ENCODE results near the gene CHST11.

DNA sequence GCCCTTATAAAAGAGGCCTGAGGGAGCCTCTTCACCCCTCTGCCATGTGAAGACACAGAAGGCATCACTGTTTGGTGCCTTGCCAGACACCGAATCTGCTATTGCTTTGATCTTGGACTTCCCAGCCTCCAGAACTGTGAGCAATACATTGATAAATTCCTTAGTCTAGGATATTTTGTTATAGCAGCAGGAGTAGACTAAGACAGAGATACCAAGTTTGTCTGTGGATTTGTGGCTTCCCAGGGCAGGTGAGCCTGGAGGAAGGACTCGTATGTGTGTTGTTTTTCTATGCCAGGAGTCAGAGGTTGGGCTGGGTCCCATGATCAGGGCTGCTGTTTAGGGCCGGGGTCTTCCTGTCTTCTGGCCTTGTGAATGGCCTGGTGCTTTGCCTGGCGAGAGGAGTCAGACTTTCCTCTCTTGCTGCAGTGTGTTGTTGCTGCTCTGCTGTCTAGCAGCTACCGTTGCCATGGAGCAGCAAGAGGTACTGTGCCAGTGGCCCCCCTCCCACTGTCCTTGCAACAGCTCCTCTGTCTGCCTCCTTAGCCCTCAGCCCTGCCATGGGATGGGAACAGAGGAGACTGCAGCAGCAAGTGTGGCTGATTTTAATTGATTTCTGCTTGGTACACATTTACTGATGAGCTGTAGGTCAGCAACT is 111.2 kb downstream of the CHST11 start:
- TF ChIP-seq RCOR1 (IDR thresholded peaks at IDR 0.05; ENCODE audit: insufficient replicate concordance, low read length): no peak
- TF ChIP-seq POLR2A (IDR thresholded peaks at IDR 0.05; ENCODE audit: low read depth, low read length): no peak
- TF ChIP-seq, protein P1, sequence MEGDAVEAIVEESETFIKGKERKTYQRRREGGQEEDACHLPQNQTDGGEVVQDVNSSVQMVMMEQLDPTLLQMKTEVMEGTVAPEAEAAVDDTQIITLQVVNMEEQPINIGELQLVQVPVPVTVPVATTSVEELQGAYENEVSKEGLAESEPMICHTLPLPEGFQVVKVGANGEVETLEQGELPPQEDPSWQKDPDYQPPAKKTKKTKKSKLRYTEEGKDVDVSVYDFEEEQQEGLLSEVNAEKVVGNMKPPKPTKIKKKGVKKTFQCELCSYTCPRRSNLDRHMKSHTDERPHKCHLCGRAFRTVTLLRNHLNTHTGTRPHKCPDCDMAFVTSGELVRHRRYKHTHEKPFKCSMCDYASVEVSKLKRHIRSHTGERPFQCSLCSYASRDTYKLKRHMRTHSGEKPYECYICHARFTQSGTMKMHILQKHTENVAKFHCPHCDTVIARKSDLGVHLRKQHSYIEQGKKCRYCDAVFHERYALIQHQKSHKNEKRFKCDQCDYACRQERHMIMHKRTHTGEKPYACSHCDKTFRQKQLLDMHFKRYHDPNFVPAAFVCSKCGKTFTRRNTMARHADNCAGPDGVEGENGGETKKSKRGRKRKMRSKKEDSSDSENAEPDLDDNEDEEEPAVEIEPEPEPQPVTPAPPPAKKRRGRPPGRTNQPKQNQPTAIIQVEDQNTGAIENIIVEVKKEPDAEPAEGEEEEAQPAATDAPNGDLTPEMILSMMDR (conservative IDR thresholded peaks at IDR 0.05; ENCODE audit: low read depth, low read length): no peak
- TF ChIP-seq MAFK (IDR thresholded peaks at IDR 0.05; ENCODE audit: low read depth, low read length): no peak
- no peak for TF ChIP-seq RAD21 (IDR thresholded peaks at IDR 0.05; ENCODE audit: low read length)
- TF ChIP-seq FOS (IDR thresholded peaks at IDR 0.05; ENCODE audit: low read depth, low read length): no peak
- TF ChIP-seq BHLHE40 (IDR thresholded peaks at IDR 0.05; ENCODE audit: low read depth, low read length): no peak
- no peak for TF ChIP-seq RFX5 (IDR thresholded peaks at IDR 0.05; ENCODE audit: low read depth, low read length)
- no peak for TF ChIP-seq CEBPB (IDR thresholded peaks at IDR 0.05; ENCODE audit: low read depth, low read length)
- no peak for TF ChIP-seq SMC3 (IDR thresholded peaks at IDR 0.05; ENCODE audit: low read depth, low read length)
- TF ChIP-seq, protein P2, sequence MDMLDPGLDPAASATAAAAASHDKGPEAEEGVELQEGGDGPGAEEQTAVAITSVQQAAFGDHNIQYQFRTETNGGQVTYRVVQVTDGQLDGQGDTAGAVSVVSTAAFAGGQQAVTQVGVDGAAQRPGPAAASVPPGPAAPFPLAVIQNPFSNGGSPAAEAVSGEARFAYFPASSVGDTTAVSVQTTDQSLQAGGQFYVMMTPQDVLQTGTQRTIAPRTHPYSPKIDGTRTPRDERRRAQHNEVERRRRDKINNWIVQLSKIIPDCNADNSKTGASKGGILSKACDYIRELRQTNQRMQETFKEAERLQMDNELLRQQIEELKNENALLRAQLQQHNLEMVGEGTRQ (IDR thresholded peaks at IDR 0.05; ENCODE audit: low read depth, low read length): no peak
